GM18861 (cell line): Measurements from ENCODE around the gene TMEM236.

Experiments used
- ATAC-seq: cut with Tn5 transposase; IDR thresholded peaks from one replicate; pipeline ENCODE4 v1.9.1; 2021; ENCODE audit not compliant: unreplicated experiment

Gene TMEM236

DNA sequence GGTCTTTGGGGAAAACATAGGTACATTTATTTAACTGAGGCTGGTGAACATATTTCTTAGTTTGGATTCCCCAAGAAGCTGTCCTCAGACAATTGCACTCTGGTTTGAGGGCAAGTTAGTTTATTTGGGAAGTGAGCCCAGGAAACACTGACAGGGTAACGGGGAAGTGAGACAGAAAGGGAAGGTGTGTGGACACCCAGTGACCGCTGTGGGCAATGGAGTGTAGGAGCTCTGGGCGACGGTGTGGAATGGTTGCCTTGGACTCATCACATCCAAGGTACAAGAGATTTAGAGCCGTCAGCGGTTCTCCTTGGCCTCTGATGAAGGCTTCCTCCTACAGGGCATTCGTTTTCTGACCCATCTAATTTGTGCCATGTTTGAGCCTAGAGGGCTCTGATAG is 64.2 kb downstream of the TMEM236 start:
- no peak for ATAC-seq

DNA sequence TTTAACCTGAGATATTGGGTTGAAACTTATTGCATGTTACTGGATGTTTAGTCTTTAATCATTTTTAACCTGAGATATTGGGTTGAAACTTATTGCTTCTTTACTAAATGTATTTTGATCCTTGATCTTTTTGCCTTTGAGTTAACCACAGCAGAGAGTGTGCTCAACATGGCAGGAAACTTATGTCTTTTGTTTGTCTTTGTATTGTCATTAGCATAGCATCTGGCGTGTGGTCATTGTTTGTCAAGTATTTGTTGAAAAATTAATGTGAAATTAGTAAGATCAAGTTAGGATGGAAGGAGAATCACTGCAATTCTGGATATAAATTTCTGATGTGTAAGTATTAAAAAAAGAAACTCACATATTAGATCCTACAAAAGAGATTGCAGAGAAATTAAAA is 65.3 kb downstream of the TMEM236 start:
- no peak for ATAC-seq

DNA sequence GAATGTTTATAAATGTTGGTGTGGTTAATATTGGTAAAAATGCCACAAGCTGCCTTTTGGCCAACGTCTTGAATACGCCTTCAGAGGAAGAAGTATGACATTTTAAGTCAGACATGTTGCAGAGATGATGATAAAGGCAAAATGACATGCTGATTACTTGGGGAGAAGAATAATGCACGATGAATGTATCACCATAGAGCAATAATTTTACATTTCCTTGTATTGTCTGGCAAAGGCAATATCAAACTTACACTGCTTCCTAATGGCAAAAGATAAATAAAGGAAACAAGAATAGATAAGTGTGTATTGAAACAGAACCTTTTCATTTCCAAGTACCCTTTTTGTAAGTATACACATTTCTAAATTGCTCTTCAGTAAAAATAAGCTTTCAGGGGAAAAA is 65.8 kb downstream of the TMEM236 start:
- ATAC-seq, result no peak

DNA sequence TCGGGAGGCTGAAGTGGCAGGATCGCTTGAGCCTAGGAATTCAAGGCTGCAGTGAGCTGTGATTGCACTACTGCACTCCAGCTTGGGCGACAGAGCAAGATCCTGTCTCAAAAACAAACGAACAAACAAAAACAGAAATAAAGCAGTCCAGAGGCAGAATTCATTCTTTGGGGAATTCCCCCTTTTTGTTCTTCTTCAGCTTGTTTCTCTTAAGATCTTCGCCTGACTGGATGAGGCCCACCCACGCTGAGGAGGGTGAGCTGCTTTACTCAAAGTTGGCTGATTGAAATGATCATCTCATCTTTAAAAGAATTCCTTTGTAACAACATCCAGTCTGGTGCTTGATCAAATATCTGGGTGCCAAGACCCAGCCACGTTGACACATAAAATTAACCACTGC is 67.8 kb downstream of the TMEM236 start:
- no peak for ATAC-seq

DNA sequence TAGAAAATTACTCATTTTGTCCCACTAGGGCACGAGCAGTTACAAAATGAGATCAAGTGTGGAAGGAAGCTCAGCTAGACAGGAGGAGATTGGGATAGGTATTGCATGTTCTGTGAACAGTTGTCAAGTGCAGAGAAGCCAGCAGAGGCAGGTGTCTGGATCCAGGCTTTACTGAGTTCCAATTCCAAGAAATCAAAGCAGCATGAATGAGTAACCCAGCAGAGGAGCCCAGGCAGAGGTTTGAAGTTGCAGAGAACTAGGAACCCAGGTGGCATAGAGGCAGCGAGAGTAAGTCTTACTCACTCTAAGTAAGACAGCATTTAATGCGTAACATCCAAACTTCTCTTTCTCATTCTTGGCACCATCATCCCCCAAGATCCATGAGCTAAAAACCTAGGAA is 68.9 kb downstream of the TMEM236 start:
- no peak for ATAC-seq

DNA sequence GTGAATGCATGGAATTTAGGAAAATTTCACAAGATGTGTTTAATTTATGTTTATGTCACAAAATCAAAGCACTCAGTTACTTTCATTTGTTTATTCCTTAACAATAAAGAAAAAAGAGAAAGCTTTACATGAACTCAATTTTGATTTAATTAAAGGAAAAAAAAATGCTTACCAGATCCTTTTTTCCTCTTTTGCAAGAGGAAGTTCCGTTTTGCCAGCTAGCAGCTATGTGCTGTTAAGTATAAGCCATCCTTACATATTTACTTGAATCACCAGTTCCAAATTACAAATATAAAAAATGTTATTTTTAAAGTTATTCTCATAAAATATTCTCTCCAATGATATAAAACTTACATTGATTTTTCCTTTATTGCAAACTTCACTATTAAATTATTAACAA is 69.9 kb downstream of the TMEM236 start:
- ATAC-seq, result no peak

DNA sequence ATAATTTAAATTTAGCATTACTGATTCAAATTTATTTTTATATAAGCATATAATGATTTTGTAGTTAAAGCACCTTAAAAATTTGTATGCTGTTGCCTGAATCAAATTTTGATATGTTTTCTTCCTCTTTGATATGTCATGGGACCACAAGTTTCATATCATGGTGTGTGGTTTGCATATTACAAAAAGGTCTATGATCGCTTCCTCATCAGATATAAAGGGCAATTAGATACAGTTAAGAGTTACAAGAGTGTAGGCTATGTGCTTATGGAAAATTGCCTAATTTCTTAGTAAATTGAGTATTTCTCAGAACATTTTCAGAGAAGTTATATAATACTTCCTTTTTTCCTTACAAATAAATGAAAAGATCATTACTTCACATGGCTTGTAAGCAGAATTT is 79.3 kb downstream of the TMEM236 start:
- ATAC-seq, result no peak

DNA sequence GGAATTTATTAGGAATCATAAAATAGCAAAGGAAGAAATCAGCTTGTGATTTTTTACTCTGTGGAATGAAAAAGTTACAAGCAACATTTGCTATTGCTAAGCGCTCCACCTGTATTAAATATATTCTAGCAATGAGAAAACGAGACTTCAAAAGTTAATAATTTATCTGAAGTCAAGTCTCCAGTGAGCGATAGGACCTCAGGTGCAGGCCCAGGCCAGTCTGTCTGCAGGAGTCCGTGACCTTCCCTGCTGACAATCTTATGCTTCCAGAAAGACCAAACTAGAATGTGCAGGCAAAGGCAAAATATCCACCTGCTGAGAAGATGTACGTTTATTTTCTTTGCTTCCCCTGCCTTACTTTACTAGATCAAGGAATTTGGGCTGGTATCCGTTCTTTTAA is 79.9 kb downstream of the TMEM236 start:
- no peak for ATAC-seq

DNA sequence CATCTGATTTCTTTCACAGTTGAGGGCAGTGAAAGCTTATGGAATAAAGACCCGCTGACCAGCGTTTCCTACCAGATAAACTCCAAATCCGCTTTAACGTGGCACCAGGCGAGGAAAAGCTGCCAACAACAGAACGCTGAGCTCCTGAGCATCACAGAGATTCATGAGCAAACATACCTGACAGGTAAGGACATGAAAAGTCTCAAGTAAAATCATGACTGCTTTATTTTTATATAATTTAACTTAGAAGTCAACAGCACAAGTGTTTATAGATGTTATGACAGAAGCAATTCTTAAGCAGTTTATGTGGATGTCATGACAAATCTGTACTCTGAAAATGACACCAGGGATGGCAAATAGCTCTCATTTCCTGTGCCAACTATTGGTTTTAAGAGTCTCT is 81.7 kb downstream of the TMEM236 start:
- no peak for ATAC-seq

DNA sequence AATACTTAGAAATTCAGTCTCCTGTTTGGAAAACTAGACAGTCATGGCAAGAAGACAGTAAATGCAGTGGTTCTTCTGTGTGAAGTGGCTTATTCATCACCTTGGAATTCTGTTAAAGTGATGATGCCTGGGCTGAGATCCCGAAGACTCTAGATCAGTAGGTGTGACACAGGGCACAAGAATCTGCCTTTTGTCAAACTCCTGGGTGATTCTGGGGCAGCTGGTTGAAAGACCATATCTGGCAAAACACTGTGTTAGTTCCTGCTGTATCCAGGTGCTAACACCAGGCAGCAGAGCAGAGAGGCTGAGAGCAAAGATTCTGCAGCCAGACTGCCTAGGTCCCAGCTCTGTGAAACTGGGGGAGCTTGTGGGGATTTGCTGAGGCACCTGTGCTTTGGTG is 83.7 kb downstream of the TMEM236 start:
- no peak for ATAC-seq

DNA sequence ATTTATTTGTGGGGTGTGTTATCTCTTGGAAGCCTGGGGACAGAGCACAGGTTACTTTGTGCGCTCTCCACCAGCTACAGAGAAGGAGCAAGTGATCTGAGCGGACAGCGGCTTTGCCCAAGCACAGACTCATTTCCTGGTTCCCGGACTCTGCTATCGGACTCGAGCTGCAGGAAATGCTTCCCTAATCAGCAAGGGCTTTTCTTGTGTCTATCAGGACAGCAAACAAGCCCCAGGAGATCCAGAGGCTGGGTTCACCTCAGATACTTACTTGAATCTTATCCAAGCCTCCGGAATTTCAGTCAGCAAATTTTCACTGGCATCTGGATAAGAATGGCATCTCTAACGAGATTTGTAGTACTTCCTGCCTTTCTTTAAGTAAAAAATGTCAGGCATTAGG is 84.9 kb downstream of the TMEM236 start:
- no peak for ATAC-seq

DNA sequence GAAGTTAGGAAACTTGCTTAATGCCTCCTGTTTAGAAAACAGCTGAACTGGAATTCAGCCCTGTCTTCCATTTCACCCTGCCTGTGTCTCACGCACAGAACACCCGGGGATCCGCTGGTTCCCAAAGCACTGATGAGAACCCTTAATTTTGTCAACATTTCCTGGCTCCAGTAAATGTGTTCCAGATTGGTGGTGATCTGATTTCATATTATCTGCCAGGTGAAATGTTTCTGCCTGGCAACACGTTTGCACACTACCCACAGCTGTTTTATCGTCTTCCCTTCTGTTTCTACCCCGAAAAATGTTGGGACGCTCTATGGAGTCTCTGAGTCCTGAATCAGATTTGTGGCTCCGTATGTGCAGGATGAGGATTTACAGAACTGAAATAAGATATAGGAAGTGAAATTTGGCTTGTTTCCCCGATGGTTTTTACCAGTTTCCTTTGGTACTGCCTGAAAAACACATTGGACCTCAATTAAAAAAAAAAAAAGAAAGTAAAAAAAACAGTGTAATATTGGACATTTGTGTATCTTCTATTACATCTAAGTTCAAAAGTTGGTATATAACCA is 86.2 kb downstream of the TMEM236 start:
- no peak for ATAC-seq

DNA sequence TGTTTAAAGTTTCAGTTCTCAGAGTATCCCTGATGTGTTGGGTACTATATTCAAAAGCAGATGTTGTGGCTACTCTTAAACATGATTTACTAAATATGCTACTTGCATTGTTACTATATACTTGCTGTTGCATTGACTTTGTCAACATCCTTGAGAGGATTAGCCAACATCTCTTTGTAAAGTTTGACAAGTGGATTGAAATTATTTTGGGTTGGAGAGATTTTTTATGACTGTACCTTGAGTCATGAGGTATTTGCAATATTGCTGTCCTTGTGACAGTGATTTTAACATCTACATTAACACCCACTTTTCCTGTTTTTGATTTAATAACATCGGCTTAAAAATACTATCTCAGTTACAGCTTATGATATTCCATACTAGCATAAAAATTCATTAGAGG is 89.0 kb downstream of the TMEM236 start:
- ATAC-seq, result no peak

DNA sequence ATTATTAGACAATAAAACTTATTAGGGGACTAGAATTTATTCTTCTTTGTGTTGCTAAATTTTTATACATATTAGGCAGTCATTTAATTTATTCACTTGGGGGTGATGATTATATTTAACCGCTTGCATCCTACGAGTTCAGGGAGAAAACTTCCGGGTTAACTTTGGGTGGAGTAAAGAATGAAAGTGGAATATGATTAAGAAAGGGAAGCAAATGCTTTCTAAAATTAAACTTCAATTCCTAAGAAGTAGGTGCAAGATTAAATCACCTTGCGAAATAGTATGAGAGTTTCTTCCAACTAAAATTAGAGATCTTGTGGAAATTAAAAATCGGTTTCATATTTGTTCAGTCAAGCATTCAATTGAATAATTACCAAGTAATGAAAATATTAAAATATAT is 90.6 kb downstream of the TMEM236 start:
- ATAC-seq, result no peak

DNA sequence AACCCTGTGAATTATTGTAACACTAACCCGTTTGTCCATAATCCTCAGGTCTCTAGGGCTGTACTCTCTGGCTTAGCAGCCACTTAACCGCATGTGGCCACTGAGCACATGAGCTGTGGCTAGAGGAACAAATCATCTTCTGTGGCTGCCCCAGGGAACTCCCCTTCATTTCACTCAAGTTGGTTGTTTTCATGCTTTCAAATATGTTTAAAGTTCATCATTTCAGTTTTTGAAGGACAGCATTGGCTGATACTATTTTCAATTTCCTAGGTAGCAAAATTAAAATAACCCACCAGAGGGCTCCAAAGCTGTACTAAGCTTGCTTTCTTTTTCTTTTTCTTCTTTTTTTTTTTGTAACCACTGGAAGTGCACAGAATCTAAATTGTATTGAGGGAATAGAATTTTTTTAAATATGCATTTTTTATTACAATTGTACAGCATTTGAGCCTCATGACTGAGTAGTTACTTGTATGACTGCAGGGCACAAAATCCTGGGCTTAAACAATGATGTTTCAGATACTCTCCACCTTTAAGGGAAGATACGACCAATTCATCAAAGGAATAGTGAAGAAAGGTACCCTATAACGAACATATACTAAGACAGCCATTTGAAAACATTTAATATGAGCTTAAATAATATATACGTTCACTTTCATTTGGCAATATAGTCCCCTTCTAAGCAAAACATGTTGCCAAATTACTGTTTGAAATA is 95.7 kb downstream of the TMEM236 start:
- no peak for ATAC-seq

DNA sequence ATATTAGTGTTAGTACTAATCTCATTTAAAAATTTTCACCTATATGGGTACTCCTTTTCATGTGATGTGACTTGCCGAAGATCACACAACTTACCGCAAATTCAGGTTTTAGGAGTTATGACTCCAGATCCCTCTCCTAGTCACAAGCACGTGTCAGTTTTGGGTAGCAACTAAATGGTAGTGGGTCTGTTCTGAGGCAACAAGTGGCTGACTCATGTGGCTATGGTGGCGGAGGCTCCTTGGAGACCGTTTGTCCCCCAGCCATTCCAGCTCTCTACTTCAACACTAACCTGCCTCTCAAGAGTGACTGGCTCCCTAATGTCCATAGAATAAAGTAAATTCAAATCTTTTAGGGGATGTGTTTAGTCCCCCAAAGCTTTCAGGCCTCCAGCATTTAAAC is 96.6 kb downstream of the TMEM236 start:
- ATAC-seq, result no peak
